GM18861 (cell line): ENCODE data around the gene COBL.

Experiments used
- ATAC-seq: cut with Tn5 transposase; IDR thresholded peaks from one replicate; pipeline ENCODE4 v1.9.1; 2021; ENCODE audit not compliant: unreplicated experiment

Gene COBL

GRCh38 chr7:51235593-51236313 lies 80.9 kb downstream of the COBL start:
- no peak for ATAC-seq

- no peak for ATAC-seq
Measured at GRCh38 chr7:51234609-51235308, 81.8 kb downstream of the COBL start.

- no peak for ATAC-seq
Measured at GRCh38 chr7:51234139-51234538, 82.5 kb downstream of the COBL start.

- ATAC-seq, result no peak
Measured at GRCh38 chr7:51233374-51233773, 83.2 kb downstream of the COBL start.

GRCh38 chr7:51230723-51231122 lies 85.9 kb downstream of the COBL start:
- no peak for ATAC-seq

GRCh38 chr7:51230324-51230625 lies 86.3 kb downstream of the COBL start:
- ATAC-seq, result no peak

- no peak for ATAC-seq
Measured at GRCh38 chr7:51229620-51230323, 86.8 kb downstream of the COBL start.

- no peak for ATAC-seq
Measured at GRCh38 chr7:51229106-51229537, 87.5 kb downstream of the COBL start.

- ATAC-seq, result no peak
Measured at GRCh38 chr7:51228386-51228958, 88.1 kb downstream of the COBL start.

GRCh38 chr7:51227861-51228260 lies 88.7 kb downstream of the COBL start:
- no peak for ATAC-seq

GRCh38 chr7:51226916-51227535 lies 89.6 kb downstream of the COBL start:
- ATAC-seq, result no peak

GRCh38 chr7:51226063-51226755 lies 90.4 kb downstream of the COBL start:
- ATAC-seq, result no peak

- no peak for ATAC-seq
Measured at GRCh38 chr7:51224811-51225595, 91.6 kb downstream of the COBL start.

- no peak for ATAC-seq
Measured at GRCh38 chr7:51223505-51223904, 93.1 kb downstream of the COBL start.

- ATAC-seq, result no peak
Measured at GRCh38 chr7:51222916-51223315, 93.7 kb downstream of the COBL start.

- no peak for ATAC-seq
Measured at GRCh38 chr7:51220226-51220625, 96.4 kb downstream of the COBL start.

GRCh38 chr7:51219261-51219988 lies 97.2 kb downstream of the COBL start:
- ATAC-seq, result no peak

- ATAC-seq, result no peak
Measured at GRCh38 chr7:51217804-51218203, 98.8 kb downstream of the COBL start.

GRCh38 chr7:51214098-51214497 lies 102.5 kb downstream of the COBL start:
- ATAC-seq, result no peak
